Measurements from ENCODE around the gene UCKL1. TPM values are rescaled to one million over a fixed set of nuclear protein-coding genes. Genes with fewer than 3 reads are reported as not detected.

Gene UCKL1
- total and polyA plus RNA-seq, 2 donors from 2014 or later: 39.3 to 39.8 TPM

GRCh38 chr20:63940472-63941266 lies 15.5 kb downstream of the UCKL1 start:
- FAIRE-seq (no peak), DNase-seq (peak in 2 of 5 donors; percentile 42 to 73)
- no peaks in the 10 kb centered on the region for H3K9me3 ChIP-seq (ENCODE audit: control insufficient read depth in 2 of 3, insufficient read depth in 1 of 3, low read length in 3 of 3)
- no peak overlapping the region for H3K27ac ChIP-seq (ENCODE audit: low read depth in 2 of 2, low read length in 2 of 2)
- H3K4me1 ChIP-seq (ENCODE audit: control insufficient read depth in 2 of 3, insufficient read depth in 2 of 3, low read depth in 1 of 3, low read length in 3 of 3): no peaks in the 10 kb centered on the region
- intact Hi-C loops (cut with DNase I): no loop called here
- H3K9ac ChIP-seq (ENCODE audit: low read length in 3 of 3): no peak overlapping the region
- no peaks in the 10 kb centered on the region for H3K27me3 ChIP-seq (ENCODE audit: control insufficient read depth, insufficient read depth, low read length)
- no peak overlapping the region for H3K4me3 ChIP-seq (ENCODE audit: low read length in 3 of 3)
- peaks cover 0 to 31% (median 7%) of the 10 kb centered on the region in 3 donors for H3K36me3 ChIP-seq (ENCODE audit: control insufficient read depth in 2 of 3, insufficient read depth in 3 of 3, low read length in 3 of 3)
- TF ChIP-seq CTCF (IDR thresholded peaks at IDR 0.05; ENCODE audit: borderline replicate concordance, extremely low read depth, insufficient read depth): no peak

GRCh38 chr20:63940071-63940471 lies 16.1 kb downstream of the UCKL1 start:
- DNase-seq (peak in 2 of 5 donors; percentile 51 to 72), FAIRE-seq (no peak)
- peaks cover 0 to 32% (median 6%) of the 10 kb centered on the region in 3 donors for H3K36me3 ChIP-seq (ENCODE audit: control insufficient read depth in 2 of 3, insufficient read depth in 3 of 3, low read length in 3 of 3)
- H3K4me1 ChIP-seq (ENCODE audit: control insufficient read depth in 2 of 3, insufficient read depth in 2 of 3, low read depth in 1 of 3, low read length in 3 of 3): no peaks in the 10 kb centered on the region
- no peak for TF ChIP-seq CTCF (IDR thresholded peaks at IDR 0.05; ENCODE audit: borderline replicate concordance, extremely low read depth, insufficient read depth)
- intact Hi-C loops (cut with DNase I): no loop called here
- no peaks in the 10 kb centered on the region for H3K27me3 ChIP-seq (ENCODE audit: control insufficient read depth, insufficient read depth, low read length)
- no peak overlapping the region for H3K27ac ChIP-seq (ENCODE audit: low read depth in 2 of 2, low read length in 2 of 2)
- H3K9ac ChIP-seq (ENCODE audit: low read length in 3 of 3): no peak overlapping the region
- no peak overlapping the region for H3K4me3 ChIP-seq (ENCODE audit: low read length in 3 of 3)
- no peaks in the 10 kb centered on the region for H3K9me3 ChIP-seq (ENCODE audit: control insufficient read depth in 2 of 3, insufficient read depth in 1 of 3, low read length in 3 of 3)

GRCh38 chr20:63939061-63939935 lies 16.9 kb downstream of the UCKL1 start:
- no peaks in the 10 kb centered on the region for H3K27me3 ChIP-seq (ENCODE audit: control insufficient read depth, insufficient read depth, low read length)
- no peak overlapping the region for H3K9ac ChIP-seq (ENCODE audit: low read length in 3 of 3)
- no peaks in the 10 kb centered on the region for H3K9me3 ChIP-seq (ENCODE audit: control insufficient read depth in 2 of 3, insufficient read depth in 1 of 3, low read length in 3 of 3)
- no peak overlapping the region for H3K27ac ChIP-seq (ENCODE audit: low read depth in 2 of 2, low read length in 2 of 2)
- TF ChIP-seq CTCF (IDR thresholded peaks at IDR 0.05; ENCODE audit: borderline replicate concordance, extremely low read depth, insufficient read depth): no peak
- intact Hi-C loops (cut with DNase I): no loop called here
- FAIRE-seq (no peak), DNase-seq (peak in 2 of 5 donors; percentile 52 to 69)
- peaks cover 0 to 30% (median 5%) of the 10 kb centered on the region in 3 donors for H3K36me3 ChIP-seq (ENCODE audit: control insufficient read depth in 2 of 3, insufficient read depth in 3 of 3, low read length in 3 of 3)
- no peak overlapping the region for H3K4me3 ChIP-seq (ENCODE audit: low read length in 3 of 3)
- no peaks in the 10 kb centered on the region for H3K4me1 ChIP-seq (ENCODE audit: control insufficient read depth in 2 of 3, insufficient read depth in 2 of 3, low read depth in 1 of 3, low read length in 3 of 3)

Measured in kidney (tissue), 14 donors.